ENCODE measurements around the gene C4A. TPM values are rescaled to one million over a fixed set of nuclear protein-coding genes. Genes with fewer than 3 reads are reported as not detected.
"Not testable (repeated sequence)": the region's sequence is repeated elsewhere in the genome, so short reads cannot be mapped to it uniquely, and the experiment has no call there.

C4A gene
- total RNA-seq, 1 donor from 2014 or later = 71.1 TPM

GRCh38 chr6:32022100-32022499 lies 40.2 kb downstream of the C4A start:
- not testable (repeated sequence) for DNase-seq (ENCODE audit: low spot score)

- DNase-seq (ENCODE audit: low spot score) = peak; percentile 34
Observed at GRCh38 chr6:32028631-32029030, 46.8 kb downstream of the C4A start.

- peak; percentile 12 for DNase-seq (ENCODE audit: low spot score)
Observed at GRCh38 chr6:32029553-32029952, 47.7 kb downstream of the C4A start.

- not testable (repeated sequence) for DNase-seq (ENCODE audit: low spot score)
Observed at GRCh38 chr6:32035283-32036013, 53.6 kb downstream of the C4A start.

GRCh38 chr6:32037136-32037535 lies 55.3 kb downstream of the C4A start:
- not testable (repeated sequence) for DNase-seq (ENCODE audit: low spot score)

GRCh38 chr6:32037598-32038524 lies 56.0 kb downstream of the C4A start, which contains the start of gene CYP21A2:
TSS of gene CYP21A2 (plus strand) at chr6:32038415. CDS start at chr6:32038423, 8 bp downstream.
- not testable (repeated sequence) for DNase-seq (ENCODE audit: low spot score)

- not testable (repeated sequence) for DNase-seq (ENCODE audit: low spot score)
Observed at GRCh38 chr6:32038878-32039277, 57.0 kb downstream of the C4A start.

- not testable (repeated sequence) for DNase-seq (ENCODE audit: low spot score)
Observed at GRCh38 chr6:32039321-32040274, 57.7 kb downstream of the C4A start.

GRCh38 chr6:32040299-32041049 lies 58.6 kb downstream of the C4A start:
- not testable (repeated sequence) for DNase-seq (ENCODE audit: low spot score)

GRCh38 chr6:32041050-32041321 lies 59.1 kb downstream of the C4A start:
- DNase-seq (ENCODE audit: low spot score) = not testable (repeated sequence)

- DNase-seq (ENCODE audit: low spot score) = not testable (repeated sequence)
Observed at GRCh38 chr6:32041385-32041784, 59.5 kb downstream of the C4A start.

GRCh38 chr6:32042276-32042675 lies 60.4 kb downstream of the C4A start:
- not testable (repeated sequence) for DNase-seq (ENCODE audit: low spot score)

GRCh38 chr6:32043589-32044380 lies 61.9 kb downstream of the C4A start:
- not testable (repeated sequence) for DNase-seq (ENCODE audit: low spot score)

- not testable (repeated sequence) for DNase-seq (ENCODE audit: low spot score)
Observed at GRCh38 chr6:32044916-32045315, 63.1 kb downstream of the C4A start.

GRCh38 chr6:32045811-32046449 lies 64.1 kb downstream of the C4A start:
- DNase-seq (ENCODE audit: low spot score) = no peak

GRCh38 chr6:32046450-32047083 lies 64.7 kb downstream of the C4A start:
- DNase-seq (ENCODE audit: low spot score) = peak; percentile 57

GRCh38 chr6:32047084-32047478 lies 65.2 kb downstream of the C4A start:
- peak; percentile 64 for DNase-seq (ENCODE audit: low spot score)

GRCh38 chr6:32047539-32047854 lies 65.6 kb downstream of the C4A start:
- no peak for DNase-seq (ENCODE audit: low spot score)
